GM19467 (cell line): Measurements from ENCODE around the gene TDO2.

Experiments
- ATAC-seq: cut with Tn5 transposase; IDR thresholded peaks from one replicate; pipeline ENCODE4 v1.9.1; 2021; ENCODE audit warnings: mild to moderate bottlenecking, moderate library complexity; ENCODE audit not compliant: unreplicated experiment

The TDO2 gene

DNA sequence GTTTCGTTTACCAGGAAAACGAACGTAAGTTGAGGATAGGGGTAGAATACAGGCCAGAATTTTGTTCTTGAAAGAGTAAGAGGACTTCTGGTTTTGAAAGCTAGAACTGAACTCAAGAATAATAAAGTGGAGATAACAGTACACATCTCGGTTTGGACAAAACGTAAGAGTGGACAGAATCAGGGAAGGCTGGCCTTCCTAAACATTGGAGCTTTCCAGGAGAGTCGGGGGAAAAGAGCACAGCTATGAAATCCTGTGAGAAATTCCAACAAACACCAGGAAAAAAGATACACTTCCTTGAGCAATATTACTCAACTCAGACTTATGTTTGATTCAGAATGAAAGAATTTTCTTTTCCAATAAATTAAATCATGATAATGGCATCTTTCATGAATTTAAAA, 49.0 kb downstream of the TDO2 start:
- ATAC-seq = no peak

DNA sequence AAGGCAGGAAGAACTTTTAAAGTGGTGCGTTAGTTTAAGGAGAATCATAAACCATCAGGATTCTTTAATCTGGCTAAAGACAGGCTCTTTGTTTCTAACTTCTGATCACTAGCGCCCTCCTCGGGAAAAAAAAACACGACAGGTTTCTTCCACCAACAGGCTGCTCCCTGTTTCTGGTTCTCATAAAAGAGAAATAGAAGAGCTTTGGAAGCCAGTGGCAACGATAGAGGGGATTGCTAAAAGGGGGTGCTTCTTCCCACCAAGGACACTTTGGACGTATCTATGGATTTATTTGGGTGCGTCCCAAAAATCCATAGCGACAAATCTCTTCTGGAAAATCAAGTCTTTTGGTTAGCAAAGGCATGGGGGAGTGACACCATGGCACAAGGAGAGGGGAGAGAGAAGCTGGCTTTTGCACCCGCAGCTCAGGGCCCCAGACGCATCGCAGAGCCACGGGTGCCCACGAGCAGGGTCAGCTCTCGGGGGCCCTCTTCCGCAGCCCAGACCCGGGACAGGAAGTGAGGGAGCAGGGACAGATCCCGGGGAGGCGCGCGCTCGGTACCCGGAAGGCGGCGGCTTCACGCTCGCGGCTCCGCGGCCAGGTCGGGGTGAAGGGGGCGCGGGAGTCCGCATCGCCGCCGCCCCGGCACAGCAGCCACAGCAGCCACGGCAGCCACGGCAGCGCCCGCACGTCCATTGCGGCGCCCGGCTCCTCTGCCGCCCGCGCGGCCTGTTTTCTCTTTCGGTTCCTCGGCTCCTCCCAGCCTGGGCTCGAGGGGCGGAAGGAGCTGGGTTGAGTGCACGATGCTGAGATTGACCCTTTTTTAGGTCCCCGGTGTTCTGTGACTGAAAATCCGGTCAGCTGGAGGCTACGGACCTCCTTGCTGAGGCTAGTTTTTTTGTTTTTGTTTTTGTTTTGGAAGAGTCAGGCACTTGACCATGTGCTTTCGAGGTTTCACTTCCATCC, 49.9 kb downstream of the TDO2 start, which contains the start of gene CTSO:
CTSO (minus strand) TSS at position 716 of the 967 bp plus-strand sequence; CDS start at position 697, 19 bp downstream.
- peak; percentile 95 for ATAC-seq

DNA sequence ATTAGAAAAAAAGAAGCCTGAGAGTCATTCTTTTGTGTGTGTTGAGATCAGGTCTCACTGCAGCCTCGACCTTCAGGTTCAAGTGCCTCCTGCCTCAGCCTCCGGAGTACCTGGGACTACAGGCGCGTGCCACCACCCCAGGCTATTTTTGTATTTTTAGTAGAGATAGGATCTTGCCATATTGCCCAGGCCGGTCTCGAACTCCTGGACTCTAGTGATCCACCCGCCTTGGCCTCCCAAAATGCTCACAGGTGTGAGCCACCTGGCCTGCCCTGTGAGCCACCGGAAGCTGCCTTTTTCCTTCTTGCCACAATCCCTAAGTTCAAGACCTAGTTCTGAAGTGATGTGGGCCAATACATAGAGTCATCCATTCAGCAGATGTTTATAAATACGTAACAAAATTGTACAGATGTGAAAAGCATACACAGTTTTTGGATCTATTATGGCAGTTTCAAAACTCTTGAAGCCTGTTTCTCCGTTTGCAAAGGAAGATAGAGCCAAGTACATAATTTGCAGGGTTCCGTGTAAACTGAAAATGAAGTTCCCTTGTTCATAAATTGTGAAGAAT, 50.7 kb downstream of the TDO2 start:
- ATAC-seq = no peak

DNA sequence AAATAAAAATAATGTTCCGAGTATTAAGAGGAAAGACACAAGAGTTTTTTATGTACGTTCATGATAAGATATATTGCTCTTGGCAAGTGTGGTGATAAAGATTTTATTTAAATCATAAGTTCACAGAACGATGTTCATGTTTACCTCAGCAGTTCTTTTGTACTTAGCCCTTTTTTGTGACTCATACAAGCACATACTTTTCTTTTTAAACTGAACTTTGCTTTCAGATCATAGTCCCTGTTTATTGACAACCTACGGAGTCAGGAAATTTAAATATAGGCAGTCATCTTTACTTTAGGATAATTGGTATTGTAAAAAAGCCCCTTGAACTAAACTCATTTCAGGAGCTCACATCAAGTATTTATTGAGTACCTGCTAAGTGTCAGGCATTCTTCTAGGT, 51.4 kb downstream of the TDO2 start:
- no peak for ATAC-seq

DNA sequence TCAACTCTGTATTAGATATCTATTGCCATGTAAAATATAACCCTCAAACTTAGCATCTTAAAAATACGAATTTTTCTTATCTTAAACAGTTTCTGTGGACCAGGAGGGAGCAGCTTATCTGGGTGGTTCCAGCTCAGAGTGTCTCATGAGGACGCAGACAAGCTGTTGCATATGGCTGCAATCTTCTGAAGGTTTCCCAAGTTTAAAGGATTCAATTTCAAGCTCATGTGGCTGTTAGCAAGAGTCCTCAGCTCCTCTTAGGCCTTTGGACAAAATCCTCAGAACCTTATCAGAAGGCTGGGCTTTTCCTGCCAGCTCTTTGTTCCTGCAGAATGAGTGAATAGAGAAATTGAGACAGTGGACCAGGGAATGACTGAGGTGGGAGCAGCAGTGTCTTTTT, 53.0 kb downstream of the TDO2 start:
- ATAC-seq = no peak

DNA sequence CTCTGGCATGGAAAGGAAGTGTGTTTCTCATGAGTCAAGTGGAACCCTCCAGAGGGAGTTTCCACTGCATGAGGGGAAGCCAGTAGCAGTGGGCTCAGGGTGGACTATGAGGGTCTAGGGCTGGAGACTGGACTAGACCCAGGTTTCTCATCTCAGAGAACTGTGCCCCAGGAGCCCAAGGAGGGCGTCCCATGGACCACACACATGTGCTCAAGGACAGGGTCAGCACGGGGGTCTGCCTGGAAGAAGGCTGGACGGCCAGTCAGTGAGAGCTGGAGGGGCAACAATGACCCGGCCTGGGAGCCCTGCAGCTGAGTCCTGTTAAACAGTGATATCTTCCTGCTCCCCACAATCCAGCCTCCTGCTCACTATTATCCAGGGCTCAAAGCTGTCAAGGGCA, 55.9 kb downstream of the TDO2 start:
- no peak for ATAC-seq

DNA sequence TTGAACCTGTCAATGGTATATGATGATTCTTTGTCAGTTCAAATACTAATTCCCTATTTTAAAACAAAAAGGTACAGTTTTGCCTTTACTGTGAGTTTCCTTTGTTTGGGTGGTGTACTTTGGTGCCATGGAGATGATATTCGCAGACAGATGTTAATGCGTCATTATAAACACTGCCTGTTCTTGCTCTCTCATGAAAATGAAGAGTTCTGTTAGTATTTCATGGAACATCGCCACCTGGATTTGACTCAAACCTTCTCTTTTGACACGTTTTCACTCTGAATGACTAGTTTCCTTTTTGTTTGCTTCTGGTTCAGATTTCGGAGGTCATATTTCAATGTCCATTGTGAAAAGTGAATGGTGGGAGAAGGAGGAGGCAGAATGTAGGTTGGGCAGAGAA, 57.0 kb downstream of the TDO2 start:
- no peak for ATAC-seq

DNA sequence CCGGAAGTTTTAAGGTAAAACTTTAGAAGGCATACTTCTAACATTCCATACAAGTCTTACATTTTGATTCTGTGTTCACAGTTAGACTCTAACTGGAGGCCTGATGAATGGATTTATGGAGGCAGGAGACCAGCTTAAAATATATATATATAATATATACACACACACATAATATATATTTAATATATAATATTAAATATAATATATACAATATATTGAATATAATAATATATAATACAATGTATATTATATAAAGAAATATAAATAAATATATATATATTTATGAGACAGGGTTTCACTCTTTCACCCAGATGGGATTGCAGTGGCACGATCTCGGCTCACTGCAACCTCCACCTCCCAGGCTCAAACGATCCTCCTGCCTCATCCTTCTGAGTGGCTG, 58.1 kb downstream of the TDO2 start:
- no peak for ATAC-seq

DNA sequence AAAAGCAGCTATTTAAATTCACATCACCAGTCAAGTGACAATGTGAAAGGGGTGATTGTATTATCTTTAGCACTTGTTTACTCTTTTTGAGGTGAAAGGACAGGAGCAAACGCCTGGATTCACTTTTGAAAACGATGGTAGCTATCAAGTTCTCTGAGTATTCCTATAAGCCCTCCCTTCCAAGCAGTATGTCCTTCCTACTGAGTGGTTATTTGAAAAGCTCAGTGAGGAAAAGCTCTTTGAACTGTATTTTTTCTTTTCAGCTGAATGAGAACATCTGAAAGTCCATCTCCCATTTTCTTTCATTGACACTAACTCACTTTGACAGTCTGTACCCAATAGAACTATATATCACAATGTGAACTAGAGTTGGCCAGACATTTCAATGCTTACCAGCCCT, 59.3 kb downstream of the TDO2 start:
- ATAC-seq = no peak

DNA sequence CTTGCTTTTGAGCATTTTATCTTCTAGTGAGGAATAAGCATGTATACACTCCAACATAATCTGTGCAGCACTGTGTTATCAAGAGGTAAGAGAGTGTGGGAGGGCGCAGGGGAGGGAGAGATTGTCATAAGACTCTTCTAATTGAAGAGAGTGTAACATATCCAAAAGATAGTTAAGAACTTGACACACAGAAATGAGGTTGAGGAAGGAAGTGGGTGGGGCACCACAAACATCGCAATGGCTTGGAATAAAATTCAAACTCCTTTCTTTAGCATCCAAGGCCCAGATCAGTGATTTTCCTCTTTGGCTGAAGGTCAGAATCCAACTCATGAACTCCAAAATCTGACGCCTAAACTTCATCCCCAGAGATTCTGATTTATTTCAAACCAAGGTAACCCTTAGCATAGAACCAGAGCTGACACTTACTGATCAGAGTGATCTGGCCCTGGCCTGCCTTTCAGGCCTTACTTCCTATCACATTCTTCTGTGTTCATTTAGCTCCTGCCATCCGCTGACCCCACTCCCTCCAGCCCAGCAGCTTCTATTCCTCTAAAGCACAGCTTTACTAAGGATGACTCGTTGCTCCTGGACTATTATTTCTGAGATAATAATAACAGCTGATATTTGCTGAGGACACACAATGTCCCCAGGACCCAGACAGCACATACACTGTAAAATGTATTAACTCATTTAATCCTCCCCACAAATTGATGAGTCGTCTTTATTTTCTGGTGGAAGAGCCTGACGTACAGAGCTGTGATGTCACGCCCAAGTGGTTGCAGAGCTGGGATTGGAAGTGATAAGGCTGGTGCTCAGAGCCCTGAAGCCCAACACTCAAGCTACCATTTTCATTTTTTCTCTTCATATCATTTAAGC, 60.8 kb downstream of the TDO2 start:
- ATAC-seq = no peak

DNA sequence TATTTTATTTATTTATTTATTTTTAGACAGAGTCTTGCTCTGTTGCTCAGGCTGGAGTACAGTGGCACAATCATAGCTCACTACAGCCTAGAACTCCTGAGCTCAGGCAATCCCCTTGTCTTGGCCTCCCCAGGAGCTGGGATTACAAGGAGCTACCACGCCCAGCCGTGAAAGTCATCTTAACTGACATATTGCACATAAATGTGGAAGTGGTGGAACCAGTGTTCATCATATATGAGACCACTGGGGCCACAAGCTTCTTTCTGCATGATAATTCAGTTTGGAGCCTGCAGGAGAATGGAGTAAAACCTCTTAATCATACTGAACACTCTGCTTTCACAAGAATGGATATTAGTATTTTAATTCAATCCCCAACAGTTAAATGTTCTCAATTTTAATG, 62.7 kb downstream of the TDO2 start:
- no peak for ATAC-seq

DNA sequence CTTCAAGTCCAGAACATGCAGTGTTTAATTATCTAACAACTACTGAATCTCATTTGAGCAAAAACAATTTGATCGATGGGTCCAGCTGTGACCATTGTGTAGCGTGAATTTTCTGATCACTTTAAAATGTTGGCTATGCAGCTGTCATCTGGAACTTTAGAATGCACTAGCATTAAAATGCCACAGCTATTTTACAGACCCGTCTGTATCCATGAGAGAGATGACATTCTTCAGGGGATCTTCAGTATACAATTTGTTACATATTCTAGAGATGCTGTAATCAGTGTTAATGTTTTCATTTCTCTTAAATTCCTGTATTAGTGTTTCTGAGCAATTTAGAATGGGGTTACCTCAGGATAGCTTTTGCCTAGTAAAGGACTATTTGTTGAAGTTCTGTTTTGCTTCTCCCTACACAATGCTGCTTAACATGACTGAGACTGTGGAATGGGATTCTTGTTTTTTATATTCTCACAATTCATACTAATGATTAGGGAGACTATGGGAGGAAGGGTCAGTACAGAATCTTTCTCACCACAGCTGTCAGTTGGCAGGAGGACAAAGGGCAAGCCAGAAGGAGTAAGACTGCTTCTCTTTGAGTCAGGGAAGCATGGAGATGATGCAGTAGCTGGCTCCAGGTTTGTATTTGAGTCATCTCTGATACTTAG, 63.4 kb downstream of the TDO2 start:
- no peak for ATAC-seq
